Loucy (cell line): ENCODE results near the gene SLC38A10.

Experiments used
- CTCF ChIP-seq: fragments of 200-600 bp; sonication (generic); conservative IDR thresholded peaks from 2 replicates; pipeline ENCODE4 v1.5.1; 2014; ENCODE audit warnings: mild to moderate bottlenecking, antibody characterized with exemption, low read length
- EZH2phosphoT487 ChIP-seq: fragments of 200-600 bp; IDR thresholded peaks from 2 replicates; pipeline ENCODE4 v1.6.1; 2018; ENCODE audit warnings: antibody characterized with exemption, mild to moderate bottlenecking, moderate library complexity, borderline replicate concordance

GRCh38 chr17:81306898-81307510 lies 11.9 kb upstream of the SLC38A10 start:
- TF ChIP-seq CTCF (no peak), EZH2phosphoT487 (no peak)
